Adrenal gland (tissue), 12 donors: ENCODE results near the gene BCAR1. TPM values are rescaled to one million over a fixed set of nuclear protein-coding genes. Genes with fewer than 3 reads are reported as not detected.
A peak's percentile ranks its signal among the peaks of the same experiment; 100 is the strongest.
"Not testable (repeated sequence)": the region's sequence is repeated elsewhere in the genome, so short reads cannot be mapped to it uniquely, and the experiment has no call there.

Source experiments
- DNase-seq, 7 donors: peaks; one replicate each; pipeline ENCODE4 v3.0.0-alpha.2; 2019 to 2020
- H3K27ac ChIP-seq, 5 donors: fragments of 200-600 bp; sonication (generic) in 4 of 5; 1 replicate in 3 of 5; 2 replicates in 2 of 5; pipeline versions ENCODE4 v1.5.1 to v1.8.0; 2016 to 2020; ENCODE audit warnings: mild to moderate bottlenecking in 1 of 5
- H3K27me3 ChIP-seq: fragments of 200-600 bp; 2 replicates; pipeline ENCODE4 v1.8.0; 2021
- H3K36me3 ChIP-seq, 2 donors: fragments of 200-600 bp; replicated peaks in 1 of 2; 1 replicate in 1 of 2; 2 replicates in 1 of 2; pipeline versions ENCODE4 v1.5.1 to v1.8.0; 2018 to 2022
- H3K4me1 ChIP-seq, 2 donors: fragments of 200-600 bp; replicated peaks in 1 of 2; 1 replicate in 1 of 2; 2 replicates in 1 of 2; pipeline versions ENCODE4 v1.5.1 to v1.8.0; 2018 to 2021
- H3K4me3 ChIP-seq, 4 donors: fragments of 200-600 bp; sonication (generic) in 3 of 4; one replicate each; pipeline ENCODE4 v1.5.1; 2016 to 2018
- H3K9me3 ChIP-seq, 3 donors: fragments of 200-600 bp; sonication (generic) in 1 of 3; replicated peaks in 1 of 3; 1 replicate in 2 of 3; 2 replicates in 1 of 3; pipeline versions ENCODE4 v1.5.1 to v1.8.0; 2016 to 2021
- CTCF ChIP-seq, 6 experiments: fragments of 450-650 bp in 4 of 6; fragments of 200-600 bp in 2 of 6; sonication (generic) in 1 of 6; IDR thresholded peaks; 1 replicate in 5 of 6; 2 replicates in 1 of 6; pipeline versions ENCODE4 v1.5.1 to v1.8.0; 2016 to 2021; ENCODE audit warnings: antibody characterized with exemption in 6 of 6, mild to moderate bottlenecking in 2 of 6, moderate library complexity in 1 of 6
- POLR2A ChIP-seq, 2 donors: fragments of 450-650 bp; IDR thresholded peaks; one replicate each; pipeline ENCODE4 v1.6.1; 2017; ENCODE audit warnings: antibody characterized with exemption in 2 of 2, mild to moderate bottlenecking in 2 of 2, moderate library complexity in 1 of 2
- WGBS, 4 donors: extraction: QIAGEN DNeasy Blood & Tissue Kit in 2 of 4; methylation state at CpG; one replicate each; pipeline versions ENCODE4 v1.1.5 to v1.1.7; 2013 to 2017; 5-methylcytosine and 5-hydroxymethylcytosine counted together
- intact Hi-C, 2 donors: fragments of 100-400 bp; cut with DNase I; formaldehyde crosslinking; loops; one replicate each; pipeline versions ENCODE4 v1.14.1 to v1.15.0; 2022 to 2023
- polyA plus RNA-seq, 3 donors: library from polyadenylated mRNA; stranded (reverse); fragments of 200-250 nt in 2 of 3; fragments of 350-450 nt in 1 of 3; fragmentation: Illumina TruSeq in 1 of 3; extraction: RNeasy Lipid Tissue Mini Kit (QIAGEN cat#74804) in 1 of 3; gene quantifications; one replicate each; pipeline ENCODE4 v1.2.3, GENCODE V29; 2013 to 2014
- total RNA-seq, 9 donors: library from RNA; depleted of rRNA in 4 of 9; stranded (reverse); fragments of >200 nt in 4 of 9; fragments of 120-200 nt in 1 of 9; fragmentation: NEBNext Ultra II Directional in 1 of 9; extraction: Animal tissue kit (Norgen Biotek cat#: 25700) in 1 of 9; gene quantifications; one replicate each; pipeline versions ENCODE4 v1.1.0 to v1.2.4, GENCODE V29; 2013 to 2023
- donor health status: healthy with polysubstance abuse.
- donor health status: Bipolar disorder and iron deficiency.
- donor health status: DM: yes; HTN: yes; CAD: no.
- donor health status: DM: no; HTN: no; CAD: no.
- donor health status: DM: no; HTN: no; CAD: no.
- donor health status: DM: yes; HTN: yes; CAD: no.

BCAR1 gene
- total and polyA plus RNA-seq, 12 donors, result 10.2 to 87.7 (median 63.8) TPM

- H3K36me3 ChIP-seq, result no peaks in the 10 kb centered on the region
- TF ChIP-seq POLR2A (IDR thresholded peaks at IDR 0.05), result no peak
- no peak for TF ChIP-seq CTCF (IDR thresholded peaks at IDR 0.05)
- DNase-seq, result no peak
- H3K27ac ChIP-seq, result no peak overlapping the region
- no peak overlapping the region for H3K4me3 ChIP-seq
- 91 to 97% (median 94%) methylated on average over 6 of the region's 6 CpGs for WGBS, 4 donors
- no peaks in the 10 kb centered on the region for H3K27me3 ChIP-seq
- intact Hi-C loops, result no loop called here
- peaks cover 0 to 11% of the 10 kb centered on the region in 2 donors for H3K4me1 ChIP-seq
- H3K9me3 ChIP-seq, result no peaks in the 10 kb centered on the region
These were observed 35.0 kb upstream of the BCAR1 start for GRCh38 chr16:75286389-75286788.

- intact Hi-C loops, result no loop called here
- 82 to 89% (median 87%) methylated on average over 8 to 11 of the region's 11 CpGs for WGBS, 4 donors
These were observed 31.2 kb upstream of the BCAR1 start for GRCh38 chr16:75282466-75283281.

GRCh38 chr16:75281826-75282225 lies 30.4 kb upstream of the BCAR1 start:
- no peaks in the 10 kb centered on the region for H3K9me3 ChIP-seq
- no peaks in the 10 kb centered on the region for H3K27me3 ChIP-seq
- no peaks in the 10 kb centered on the region for H3K36me3 ChIP-seq
- no peaks in the 10 kb centered on the region for H3K4me1 ChIP-seq
- intact Hi-C loops, result no loop called here
- no peak overlapping the region for H3K4me3 ChIP-seq
- H3K27ac ChIP-seq, result no peak overlapping the region
- TF ChIP-seq POLR2A (IDR thresholded peaks at IDR 0.05) (no peak), CTCF (IDR thresholded peaks at IDR 0.05) (no peak)
- 67 to 81% (median 77%) methylated on average over 6 of the region's 6 CpGs for WGBS, 4 donors
- DNase-seq, result no peak

More at GRCh38 chr16:75282466-75283281, 31.2 kb upstream of the BCAR1 start:
- Histone ChIP-seq H3K4me1 (no peaks in the 10 kb centered on the region), H3K27ac (no peak overlapping the region), H3K36me3 (no peaks in the 10 kb centered on the region), H3K27me3 (no peaks in the 10 kb centered on the region), H3K4me3 (no peak overlapping the region), H3K9me3 (no peaks in the 10 kb centered on the region)
- no peak for TF ChIP-seq POLR2A (IDR thresholded peaks at IDR 0.05)
- TF ChIP-seq CTCF (IDR thresholded peaks at IDR 0.05), result no peak
- peak in 1 of 7 donors; percentile 46 for DNase-seq

- H3K27ac ChIP-seq, intact Hi-C loops, DNase-seq, H3K27me3 ChIP-seq, H3K9me3 ChIP-seq, H3K4me1 ChIP-seq, H3K36me3 ChIP-seq, H3K4me3 ChIP-seq: not testable (repeated sequence)
- 91 to 100% (median 98%) methylated on average over 2 of the region's 2 CpGs for WGBS, 4 donors
These were observed 29.6 kb upstream of the BCAR1 start for GRCh38 chr16:75281009-75281408.

GRCh38 chr16:75280331-75280804 lies 28.9 kb upstream of the BCAR1 start:
- WGBS, 4 donors, result 80 to 93% (median 88%) methylated on average over 6 to 8 of the region's 8 CpGs
- TF ChIP-seq POLR2A (IDR thresholded peaks at IDR 0.05) (no peak), CTCF (IDR thresholded peaks at IDR 0.05) (no peak)
- intact Hi-C loops, result no loop called here
- H3K4me3 ChIP-seq, result no peak overlapping the region
- H3K36me3 ChIP-seq, result no peaks in the 10 kb centered on the region
- no peaks in the 10 kb centered on the region for H3K27me3 ChIP-seq
- no peak for DNase-seq
- no peaks in the 10 kb centered on the region for H3K9me3 ChIP-seq
- H3K27ac ChIP-seq, result no peak overlapping the region
- no peaks in the 10 kb centered on the region for H3K4me1 ChIP-seq
